ENCODE measurements around the gene FARSA. TPM values are rescaled to one million over a fixed set of nuclear protein-coding genes. Genes with fewer than 3 reads are reported as not detected.

Gene FARSA
- total RNA-seq, 2 donors from 2014 or later, result 89.2 to 116 TPM

Other genes with a start within 250 kb of the FARSA start
- gene GNG14, start 245.7 kb downstream of the FARSA start, total RNA-seq, result not detected
- gene FBXW9, start 237.1 kb downstream of the FARSA start, total RNA-seq, result 1 to 10 TPM; 7.1 to 9.5 TPM
- 100 to 1,000 TPM in 1 of 2 donors, 10 to 100 TPM in 1; 89.6 to 100 TPM for gene TNPO2, start 209.8 kb downstream of the FARSA start, total RNA-seq
- 100 to 1,000 TPM; 122 to 167 TPM for gene TRIR, start 199.0 kb downstream of the FARSA start, total RNA-seq
- 10 to 100 TPM; 46.4 to 56.9 TPM for gene GET3, start 196.2 kb downstream of the FARSA start, total RNA-seq
- not detected for gene BEST2, start 181.9 kb downstream of the FARSA start, total RNA-seq
- gene HOOK2, start 158.2 kb downstream of the FARSA start, total RNA-seq, result 10 to 100 TPM; 37.9 to 41.5 TPM
- gene JUNB, start 142.2 kb downstream of the FARSA start, total RNA-seq, result 100 to 1,000 TPM; 400 to 402 TPM
- 100 to 1,000 TPM; 317 to 357 TPM for gene PRDX2, start 131.9 kb downstream of the FARSA start, total RNA-seq
- 10 to 100 TPM; 39.4 to 42.7 TPM for gene THSD8, start 131.6 kb downstream of the FARSA start, total RNA-seq
- gene RNASEH2A, start 127.1 kb downstream of the FARSA start, total RNA-seq, result 10 to 100 TPM; 37.0 to 41.4 TPM
- gene RTBDN, start 99.1 kb downstream of the FARSA start, total RNA-seq, result not detected
- 1 to 10 TPM in 1 of 2 donors, under 1 TPM in 1; 0.77 to 4.6 TPM for gene MAST1, start 95.2 kb downstream of the FARSA start, total RNA-seq
- gene DNASE2, start 52.3 kb downstream of the FARSA start, total RNA-seq, result 10 to 100 TPM; 26.0 to 31.6 TPM
- under 1 TPM; 0.46 to 0.54 TPM for gene KLF1, start 46.5 kb downstream of the FARSA start, total RNA-seq
- 10 to 100 TPM; 41.8 to 48.9 TPM for gene GCDH, start 42.6 kb downstream of the FARSA start, total RNA-seq
- gene SYCE2, start 14.4 kb downstream of the FARSA start, total RNA-seq, result 1 to 10 TPM; 2.2 to 4.8 TPM
- gene CALR, start 4.9 kb upstream of the FARSA start, total RNA-seq, result 100 to 1,000 TPM; 505 to 624 TPM
- 100 to 1,000 TPM; 146 to 207 TPM for gene RAD23A, start 12.2 kb upstream of the FARSA start, total RNA-seq
- 10 to 100 TPM in 1 of 2 donors, 1 to 10 TPM in 1; 7.7 to 26.7 TPM for gene GADD45GIP1, start 23.5 kb upstream of the FARSA start, total RNA-seq
- gene DAND5, start 35.9 kb upstream of the FARSA start, total RNA-seq, result 1 to 10 TPM in 1 of 2 donors, under 1 TPM in 1; 0.31 to 1.3 TPM
- gene NFIX, start 61.8 kb upstream of the FARSA start, total RNA-seq, result 1 to 10 TPM; 1.8 to 5.4 TPM
- 1 to 10 TPM in 1 of 2 donors, under 1 TPM in 1; 0.71 to 3.2 TPM for gene LYL1, start 169.1 kb upstream of the FARSA start, total RNA-seq
- 10 to 100 TPM; 65.5 to 82.4 TPM for gene TRMT1, start 183.0 kb upstream of the FARSA start, total RNA-seq
- 10 to 100 TPM; 56.0 to 67.0 TPM for gene NACC1, start 184.6 kb upstream of the FARSA start, total RNA-seq
- gene STX10, start 216.7 kb upstream of the FARSA start, total RNA-seq, result 10 to 100 TPM; 67.2 to 77.1 TPM
- gene IER2, start 216.7 kb upstream of the FARSA start, total RNA-seq, result 100 to 1,000 TPM; 111 to 174 TPM